IMR-90 (cell line): ENCODE data around the gene CACNA1D. TPM values are rescaled to one million over a fixed set of nuclear protein-coding genes. Genes with fewer than 3 reads are reported as not detected.

Experiments used
- ATAC-seq: fragments of 200-7000 bp; cut with Tn5 transposase; 2 replicates; pipeline ENCODE4 v1.9.1; 2020; ENCODE audit warnings: low read depth, mild to moderate bottlenecking, moderate library complexity
- BruUV-seq: library from RNA; stranded (reverse); fragments of 400-500 nt; replicated peaks from 2 replicates; lab custom pipeline; 2021; lab: Mats Ljungman, UMichigan
- CTCF ChIA-PET: fragments of 300-600 bp; formaldehyde crosslinking; extraction: SDS; loops from one replicate; lab custom pipeline; 2021; ENCODE audit warnings: antibody characterized with exemption; lab: Yijun Ruan, JAX
- POLR2A ChIA-PET: fragments of 300-600 bp; sonication (Branson Sonifier 250); formaldehyde crosslinking; loops from one replicate; lab custom pipeline; 2022; ENCODE audit warnings: antibody characterized with exemption; ENCODE audit not compliant: unreplicated experiment; lab: Charles Lee
- DNase-seq: peaks from one replicate; pipeline ENCODE4 v3.0.0; 2013
- H2AFZ ChIP-seq: replicated peaks from 2 replicates; pipeline ENCODE3; 2013; ENCODE audit warnings: low read length, mild to moderate bottlenecking; ENCODE audit not compliant: poor library complexity
- H2AK5ac ChIP-seq: 2 replicates; pipeline ENCODE4 v1.6.1; 2013; ENCODE audit warnings: low read depth, low read length, inconsistent platforms
- H2AK9ac ChIP-seq: replicated peaks from 2 replicates; pipeline ENCODE3; 2013; ENCODE audit warnings: mild to moderate bottlenecking, low read depth, low read length, moderate library complexity; ENCODE audit not compliant: poor library complexity
- H2BK120ac ChIP-seq: 2 replicates; pipeline ENCODE4 v1.6.1; 2013; ENCODE audit warnings: low read depth, low read length, inconsistent platforms
- H2BK15ac ChIP-seq: 3 replicates; pipeline ENCODE4 v1.6.1; 2013; ENCODE audit warnings: low read depth, low read length, inconsistent platforms
- H2BK20ac ChIP-seq: 2 replicates; pipeline ENCODE4 v1.6.1; 2013; ENCODE audit warnings: low read depth, mild to moderate bottlenecking, inconsistent platforms, low read length, moderate library complexity
- H2BK5ac ChIP-seq: 2 replicates; pipeline ENCODE4 v1.6.1; 2013; ENCODE audit warnings: mild to moderate bottlenecking, low read depth, low read length, inconsistent platforms; ENCODE audit not compliant: poor library complexity, severe bottlenecking
- H3K14ac ChIP-seq: replicated peaks from 2 replicates; pipeline ENCODE4 v1.6.1; 2013; ENCODE audit warnings: low read depth, low read length, inconsistent platforms
- H3K18ac ChIP-seq: 2 replicates; pipeline ENCODE4 v1.6.1; 2013; ENCODE audit warnings: low read depth, low read length, control low read depth
- H3K23ac ChIP-seq: 2 replicates; pipeline ENCODE4 v1.6.1; 2013; ENCODE audit warnings: low read depth, low read length, inconsistent platforms
- H3K27ac ChIP-seq: 2 replicates; pipeline ENCODE4 v1.5.1; 2013; ENCODE audit warnings: mild to moderate bottlenecking, control low read depth, low read length; ENCODE audit not compliant: insufficient read depth
- H3K27me3 ChIP-seq: 2 replicates; pipeline ENCODE4 v1.6.1; 2013; ENCODE audit warnings: low read length; ENCODE audit not compliant: control insufficient read depth, insufficient read depth
- H3K36me3 ChIP-seq: 2 replicates; pipeline ENCODE4 v1.6.1; 2013; ENCODE audit warnings: low read length, mixed read lengths; ENCODE audit not compliant: control insufficient read depth, insufficient read depth
- H3K4ac ChIP-seq: 2 replicates; pipeline ENCODE4 v1.6.1; 2013; ENCODE audit warnings: low read depth, low read length, inconsistent platforms
- H3K4me1 ChIP-seq: 2 replicates; pipeline ENCODE4 v1.6.1; 2013; ENCODE audit warnings: low read length, mixed read lengths; ENCODE audit not compliant: control insufficient read depth, insufficient read depth
- H3K4me2 ChIP-seq: 2 replicates; pipeline ENCODE4 v1.6.1; 2013; ENCODE audit warnings: low read depth, mild to moderate bottlenecking, control low read depth, low read length, moderate library complexity
- H3K4me3 ChIP-seq: 2 replicates; pipeline ENCODE4 v1.5.1; 2013; ENCODE audit warnings: low read depth, mild to moderate bottlenecking, control low read depth, low read length, moderate library complexity; ENCODE audit not compliant: insufficient read depth
- H3K56ac ChIP-seq: 2 replicates; pipeline ENCODE4 v1.6.1; 2013; ENCODE audit warnings: low read length, inconsistent platforms; ENCODE audit not compliant: insufficient read depth; ENCODE audit errors: extremely low read depth
- H3K79me1 ChIP-seq, 2 experiments: 2 replicates each; pipeline ENCODE4 v1.6.1; 2013; ENCODE audit warnings: low read length in 2 of 2, inconsistent platforms in 1 of 2, low read depth in 1 of 2
- H3K9ac ChIP-seq: 2 replicates; pipeline ENCODE4 v1.6.1; 2013; ENCODE audit warnings: low read depth, low read length, control low read depth
- H3K9me1 ChIP-seq: 2 replicates; pipeline ENCODE4 v1.6.1; 2013; ENCODE audit warnings: low read length, inconsistent platforms; ENCODE audit not compliant: insufficient read depth
- H3K9me3 ChIP-seq: 2 replicates; pipeline ENCODE4 v1.6.1; 2013; ENCODE audit warnings: low read length; ENCODE audit not compliant: control insufficient read depth, insufficient read depth
- H4K20me1 ChIP-seq: 2 replicates; pipeline ENCODE4 v1.6.1; 2013; ENCODE audit warnings: low read length, inconsistent platforms; ENCODE audit not compliant: insufficient read depth
- H4K5ac ChIP-seq: 2 replicates; pipeline ENCODE4 v1.6.1; 2013; ENCODE audit warnings: mild to moderate bottlenecking, low read depth, low read length, control low read depth
- H4K8ac ChIP-seq, 2 experiments: 2 replicates each; pipeline ENCODE4 v1.6.1; 2013; ENCODE audit warnings: low read depth in 2 of 2, low read length in 2 of 2, control low read depth in 1 of 2, inconsistent platforms in 1 of 2
- H4K91ac ChIP-seq: 2 replicates; pipeline ENCODE4 v1.6.1; 2013; ENCODE audit warnings: low read depth, low read length, inconsistent platforms; ENCODE audit not compliant: insufficient read depth
- BHLHE40 ChIP-seq: fragments of 150-350 bp; IDR thresholded peaks from 2 replicates; pipeline ENCODE4 v1.6.1; 2016; ENCODE audit warnings: mild to moderate bottlenecking, low read depth, low read length
- MAFK ChIP-seq: IDR thresholded peaks from 2 replicates; pipeline ENCODE4 v1.6.1; 2012; ENCODE audit warnings: low read depth, low read length, improper control_type of control experiment
- WGBS, 2 experiments: methylation state at CpG; one replicate each; pipeline versions ENCODE4 v1.1.5 to v1.1.7; 2013; ENCODE audit warnings: missing lambda C conversion rate in 2 of 2; ENCODE audit not compliant: insufficient read length in 1 of 2; ENCODE audit errors: extremely low coverage in 2 of 2; 5-methylcytosine and 5-hydroxymethylcytosine counted together
- dilution Hi-C: fragments of 300-500 bp; cut with HindIII; formaldehyde crosslinking; loops from one replicate; pipeline ENCODE4 v1.14.3; 2018; ENCODE audit warnings: low sequenced_read_pairs; ENCODE audit not compliant: unreplicated experiment
- in situ Hi-C: fragments of 300-500 bp; cut with MboI; formaldehyde crosslinking; loops from 3 replicates; pipeline ENCODE4 v1.14.3; 2019; ENCODE audit warnings: low sequenced_read_pairs, inconsistent platforms, mixed read lengths
- intact Hi-C: fragments of 100-400 bp; cut with micrococcal nuclease; formaldehyde crosslinking; loops from 2 replicates; pipeline ENCODE4 v1.10.0; 2022
- polyA plus RNA-seq, 3 experiments: library from polyadenylated mRNA; depleted of rRNA; stranded (reverse); fragments of >200 nt; gene quantifications; 2 replicates each; pipeline ENCODE4 v1.2.3, GENCODE V29; 2012; ENCODE audit warnings: low replicate concordance in 1 of 3
- total RNA-seq: library from RNA; depleted of rRNA; stranded (reverse); fragments of >200 nt; gene quantifications from 2 replicates; pipeline ENCODE4 v1.2.3, GENCODE V29; 2012

Gene CACNA1D
- total and polyA plus RNA-seq, 2 of the 4 experiments (the other 2 are of a cell fraction) = 0.07 TPM; not detected in 1

GRCh38 chr3:53702776-53703530 is 208.5 kb downstream of the CACNA1D start:
- intact Hi-C loops (no loop called here), dilution Hi-C loops (no loop called here), in situ Hi-C loops (loop anchor here (25.0 kb wide), 2 partner anchors 491 to 591 kb away; no protein-coding TSS in a partner anchor)
- H3K27ac ChIP-seq = no peak overlapping the region
- no peaks in the 10 kb centered on the region; the same call in 1 of the 2 replicates for H3K27me3 ChIP-seq
- H3K14ac ChIP-seq = no peak overlapping the region
- H3K36me3 ChIP-seq = no peaks in the 10 kb centered on the region
- no peaks in the 10 kb centered on the region for H3K79me1 ChIP-seq
- no peak overlapping the region for H2BK120ac ChIP-seq
- H4K91ac ChIP-seq = no peak overlapping the region
- no peak overlapping the region for H2AK5ac ChIP-seq
- WGBS, 2 experiments = 80% methylated on average over 2 of the region's 14 CpGs; no CpG with 5 or more reads in 1 of the 2 experiments
- H2AK9ac ChIP-seq = no peak overlapping the region
- no peak overlapping the region for H3K4me2 ChIP-seq
- no peaks in the 10 kb centered on the region for H3K4me1 ChIP-seq
- no peak overlapping the region for H4K8ac ChIP-seq
- DNase-seq (no peak), ATAC-seq (no peak)
- H3K4me3 ChIP-seq = no peak overlapping the region
- H2BK20ac ChIP-seq = no peak overlapping the region
- no peak overlapping the region for H3K23ac ChIP-seq
- H4K5ac ChIP-seq = no peak overlapping the region
- H3K4ac ChIP-seq = no peak overlapping the region
- TF ChIP-seq BHLHE40 (no peak), MAFK (no peak)
- no peaks in the 10 kb centered on the region for H3K9me3 ChIP-seq
- H3K56ac ChIP-seq = no peak overlapping the region
- no peak overlapping the region for H2BK15ac ChIP-seq
- no peaks in the 10 kb centered on the region for H4K20me1 ChIP-seq
- no peak overlapping the region for H3K9ac ChIP-seq
- CTCF ChIA-PET = no interaction called here
- H3K18ac ChIP-seq = no peak overlapping the region
- H2BK5ac ChIP-seq = no peak overlapping the region
- POLR2A ChIA-PET = no interaction called here
- H3K9me1 ChIP-seq = no peaks in the 10 kb centered on the region
- no peak overlapping the region for H2AFZ ChIP-seq
- BruUV-seq = no TSS peak
